ENCODE data around the gene OSBP2. TPM values are rescaled to one million over a fixed set of nuclear protein-coding genes. Genes with fewer than 3 reads are reported as not detected.

The OSBP2 gene
- total RNA-seq, 2 experiments from 2014 or later: 1.2 to 1.6 TPM

- CTCF ChIA-PET: interaction anchor here (0.9 to 2.4 kb wide), 3 partner anchors 18 to 33 kb away, joined by 3 to 13 read pairs (median 4); partner anchors contain the start of genes OSBP2 and SLC35E4
- peak; percentile 89 to 98 (median 94) for DNase-seq
- no peak for TF ChIP-seq CTCF (IDR thresholded peaks at IDR 0.05)
- peak within 1 kb of the TSS; percentile 97 for H3K4me3 ChIP-seq (ENCODE audit: low read length)
- POLR2A ChIA-PET: interaction anchor here (0.8 to 1.5 kb wide), 6 partner anchors 31 to 623 kb away, joined by 3 to 5 read pairs (median 3); partner anchors contain the start of gene SLC35E4
- no peaks in the 10 kb centered on the region for H3K27me3 Mint-ChIP-seq
- ATAC-seq (ENCODE audit: poor library complexity): peak; percentile 90
- intact Hi-C loops (cut with DNase I, micrococcal nuclease): loop anchor here (1.0 to 10.0 kb wide), 5 partner anchors 32 to 440 kb away; partner anchors contain the start of genes PES1 (in 1 of the 2), SELENOM (in 1 of the 2), SLC35E4 (in 1 of the 2) and SMTN (in 1 of the 2)
- H3K9me3 Mint-ChIP-seq: no peaks in the 10 kb centered on the region
- peaks cover 13% of the 10 kb centered on the region for H3K36me3 ChIP-seq (ENCODE audit: insufficient read depth, low read length)
- H3K36me3 Mint-ChIP-seq (ENCODE audit: low read depth): peaks cover 31% of the 10 kb centered on the region
- no peaks in the 10 kb centered on the region for H3K9me3 ChIP-seq (ENCODE audit: control insufficient read depth in 1 of 2, insufficient read depth in 1 of 2, low read length in 2 of 2)
- no peak within 1 kb of the TSS for H3K27ac ChIP-seq (ENCODE audit: low read depth in 1 of 2, low read length in 2 of 2)
- peaks cover 15% of the 10 kb centered on the region for H3K4me1 Mint-ChIP-seq (ENCODE audit: low read depth)
- H3K27ac Mint-ChIP-seq: peak within 1 kb of the TSS; percentile 74
- no peaks in the 10 kb centered on the region for H3K27me3 ChIP-seq (ENCODE audit: control insufficient read depth in 1 of 2, insufficient read depth in 2 of 2, low read length in 2 of 2)
- peaks cover 27% of the 10 kb centered on the region for H3K4me1 ChIP-seq (ENCODE audit: insufficient read depth, low read length)
- peak within 1 kb of the TSS; percentile 93 for H3K4me3 Mint-ChIP-seq
These were observed 26.9 kb upstream of the OSBP2 start, which contains the start of gene DUSP18 for GRCh38 chr22:30667494-30668385. Gene DUSP18, minus strand, starts transcription at chr22:30667875. Its CDS starts 3,872 bp downstream, at chr22:30664003.

- CTCF ChIA-PET: interaction anchor here (0.9 to 2.4 kb wide), 4 partner anchors 19 to 87 kb away, joined by 3 to 13 read pairs (median 4); partner anchors contain the start of genes OSBP2 and SLC35E4
- Mint-ChIP-seq H3K4me3 (peak overlapping the region; percentile 93), H3K27me3 (no peaks in the 10 kb centered on the region), H3K4me1 (ENCODE audit: low read depth) (peaks cover 15% of the 10 kb centered on the region), H3K36me3 (ENCODE audit: low read depth) (peaks cover 25% of the 10 kb centered on the region), H3K27ac (peak overlapping the region; percentile 74), H3K9me3 (no peaks in the 10 kb centered on the region)
- ATAC-seq (ENCODE audit: poor library complexity) (no peak), DNase-seq (no peak)
- H3K27me3 ChIP-seq (ENCODE audit: control insufficient read depth in 1 of 2, insufficient read depth in 2 of 2, low read length in 2 of 2): no peaks in the 10 kb centered on the region
- intact Hi-C loops (cut with DNase I, micrococcal nuclease): loop anchor here in 1 of 2 experiments (5.0 to 10.0 kb wide), 2 partner anchors 76 to 416 kb away; partner anchors contain the start of genes PES1 and SMTN
- H3K27ac ChIP-seq (ENCODE audit: low read depth in 1 of 2, low read length in 2 of 2): no peak overlapping the region
- POLR2A ChIA-PET: interaction anchor here (1.2 to 1.5 kb wide), 3 partner anchors 32 to 622 kb away, joined by 3 to 5 read pairs (median 3); partner anchors contain the start of gene SLC35E4
- H3K4me1 ChIP-seq (ENCODE audit: insufficient read depth, low read length): peaks cover 27% of the 10 kb centered on the region
- no peaks in the 10 kb centered on the region for H3K9me3 ChIP-seq (ENCODE audit: control insufficient read depth in 1 of 2, insufficient read depth in 1 of 2, low read length in 2 of 2)
- peaks cover 7% of the 10 kb centered on the region for H3K36me3 ChIP-seq (ENCODE audit: insufficient read depth, low read length)
- peak overlapping the region; percentile 97 for H3K4me3 ChIP-seq (ENCODE audit: low read length)
- TF ChIP-seq CTCF (IDR thresholded peaks at IDR 0.05): no peak
These were observed 26.3 kb upstream of the OSBP2 start for GRCh38 chr22:30668386-30668710.

- no peak for DNase-seq
- intact Hi-C loops (cut with DNase I, micrococcal nuclease): no loop called here
- Histone ChIP-seq H3K4me3 (ENCODE audit: low read length) (no peak overlapping the region), H3K27me3 (ENCODE audit: control insufficient read depth in 1 of 2, insufficient read depth in 2 of 2, low read length in 2 of 2) (no peaks in the 10 kb centered on the region), H3K27ac (ENCODE audit: low read depth in 1 of 2, low read length in 2 of 2) (no peak overlapping the region), H3K9me3 (ENCODE audit: control insufficient read depth in 1 of 2, insufficient read depth in 1 of 2, low read length in 2 of 2) (no peaks in the 10 kb centered on the region), H3K4me1 (ENCODE audit: insufficient read depth, low read length) (peaks cover 23% of the 10 kb centered on the region), H3K36me3 (ENCODE audit: insufficient read depth, low read length) (no peaks in the 10 kb centered on the region)
- Mint-ChIP-seq H3K4me3 (peak overlapping the region; percentile 46), H3K9me3 (no peaks in the 10 kb centered on the region), H3K27me3 (no peaks in the 10 kb centered on the region), H3K36me3 (ENCODE audit: low read depth) (peaks cover 13% of the 10 kb centered on the region), H3K27ac (no peak overlapping the region), H3K4me1 (ENCODE audit: low read depth) (peaks cover 9% of the 10 kb centered on the region)
- POLR2A ChIA-PET: no interaction called here
- ATAC-seq (ENCODE audit: poor library complexity): no peak
- TF ChIP-seq CTCF (IDR thresholded peaks at IDR 0.05): no peak
- CTCF ChIA-PET: interaction anchor here (1.2 kb wide), 1 partner anchor 21 kb away, joined by 3 read pairs; no protein-coding TSS in a partner anchor
These were observed 23.6 kb upstream of the OSBP2 start for GRCh38 chr22:30671071-30671470.
